Gastroesophageal sphincter (tissue), 4 donors: ENCODE results near the gene GABRB2. TPM values are rescaled to one million over a fixed set of nuclear protein-coding genes. Genes with fewer than 3 reads are reported as not detected.

Source experiments
- ATAC-seq: fragments of 150-250 bp; one replicate; pipeline ENCODE4 v1.9.1; 2016; ENCODE audit warnings: mild to moderate bottlenecking, moderate library complexity
- H3K27ac ChIP-seq, 4 donors: fragments of 200-600 bp; sonication (generic) in 3 of 4; 1 replicate in 3 of 4; 2 replicates in 1 of 4; pipeline ENCODE4 v1.5.1; 2016 to 2019
- H3K27me3 ChIP-seq: fragments of 200-600 bp; sonication (generic); one replicate; pipeline ENCODE4 v1.5.1; 2019
- H3K36me3 ChIP-seq, 2 donors: fragments of 200-600 bp; sonication (generic); one replicate each; pipeline ENCODE4 v1.5.1; 2019; ENCODE audit warnings: control low read depth in 1 of 2
- H3K4me1 ChIP-seq, 3 donors: fragments of 200-600 bp; sonication (generic); 1 replicate in 2 of 3; 2 replicates in 1 of 3; pipeline ENCODE4 v1.5.1; 2016 to 2019; ENCODE audit warnings: control low read depth in 2 of 3
- H3K4me3 ChIP-seq, 2 donors: fragments of 200-600 bp; sonication (generic); one replicate each; pipeline ENCODE4 v1.5.1; 2019; ENCODE audit warnings: mild to moderate bottlenecking in 1 of 2, moderate library complexity in 1 of 2
- H3K9me3 ChIP-seq, 3 donors: fragments of 200-600 bp; sonication (generic); one replicate each; pipeline ENCODE4 v1.5.1; 2017 to 2019; ENCODE audit warnings: control low read depth in 2 of 3
- CTCF ChIP-seq, 4 experiments: fragments of 200-600 bp in 2 of 4; fragments of 450-650 bp in 2 of 4; sonication (generic) in 1 of 4; IDR thresholded peaks; one replicate each; pipeline ENCODE4 v1.5.1; 2017 to 2019; ENCODE audit warnings: antibody characterized with exemption in 4 of 4, mild to moderate bottlenecking in 2 of 4, moderate library complexity in 2 of 4
- EP300 ChIP-seq: sonication (generic); formaldehyde crosslinking; IDR thresholded peaks from one replicate; pipeline ENCODE4 v1.6.1; 2017; ENCODE audit warnings: antibody characterized with exemption, mild to moderate bottlenecking
- POLR2A ChIP-seq, 2 donors: fragments of 450-650 bp; IDR thresholded peaks; one replicate each; pipeline ENCODE4 v1.6.1; 2017; ENCODE audit warnings: antibody characterized with exemption in 2 of 2, mild to moderate bottlenecking in 2 of 2, moderate library complexity in 1 of 2
- POLR2AphosphoS5 ChIP-seq: sonication (generic); formaldehyde crosslinking; IDR thresholded peaks from one replicate; pipeline ENCODE4 v1.6.1; 2017; ENCODE audit warnings: antibody characterized with exemption
- WGBS, 2 donors: methylation state at CpG; one replicate each; pipeline ENCODE4 v1.1.5; 2018; ENCODE audit warnings: low coverage in 1 of 2; 5-methylcytosine and 5-hydroxymethylcytosine counted together
- total RNA-seq, 4 donors: library from RNA; depleted of rRNA; stranded (reverse); fragments of >200 nt; gene quantifications; one replicate each; pipeline ENCODE4 v1.1.0, GENCODE V29; 2016

The GABRB2 gene
- total RNA-seq, 4 donors from 2014 or later = 1.0 to 17.3 (median 1.1) TPM

GRCh38 chr5:161403996-161404395 is 142.5 kb downstream of the GABRB2 start:
- H3K36me3 ChIP-seq = no peaks in the 10 kb centered on the region
- no peak for TF ChIP-seq EP300
- TF ChIP-seq CTCF (IDR thresholded peaks at IDR 0.05) = no peak
- no peak for TF ChIP-seq POLR2AphosphoS5
- TF ChIP-seq POLR2A (IDR thresholded peaks at IDR 0.05) = no peak
- no peak overlapping the region for H3K4me3 ChIP-seq
- H3K27me3 ChIP-seq = no peaks in the 10 kb centered on the region
- ATAC-seq = no peak
- WGBS, 2 donors = 47 to 63% methylated on average over 1 of the region's 1 CpG
- no peaks in the 10 kb centered on the region for H3K9me3 ChIP-seq
- no peaks in the 10 kb centered on the region for H3K4me1 ChIP-seq
- no peak overlapping the region for H3K27ac ChIP-seq

GRCh38 chr5:161403121-161403520 is 143.4 kb downstream of the GABRB2 start:
- no peaks in the 10 kb centered on the region for H3K36me3 ChIP-seq
- WGBS, 2 donors = 80% methylated on average over 1 of the region's 2 CpGs
- H3K9me3 ChIP-seq = no peaks in the 10 kb centered on the region
- H3K4me1 ChIP-seq = no peaks in the 10 kb centered on the region
- TF ChIP-seq CTCF (IDR thresholded peaks at IDR 0.05) (no peak), POLR2A (IDR thresholded peaks at IDR 0.05) (no peak), EP300 (no peak), POLR2AphosphoS5 (no peak)
- no peak for ATAC-seq
- no peak overlapping the region for H3K4me3 ChIP-seq
- H3K27ac ChIP-seq = no peak overlapping the region
- H3K27me3 ChIP-seq = no peaks in the 10 kb centered on the region

GRCh38 chr5:161400583-161400982 is 145.9 kb downstream of the GABRB2 start:
- Histone ChIP-seq H3K36me3 (no peaks in the 10 kb centered on the region), H3K9me3 (no peaks in the 10 kb centered on the region), H3K4me1 (no peaks in the 10 kb centered on the region), H3K27me3 (no peaks in the 10 kb centered on the region), H3K27ac (no peak overlapping the region), H3K4me3 (no peak overlapping the region)
- no peak for TF ChIP-seq POLR2AphosphoS5
- TF ChIP-seq CTCF (IDR thresholded peaks at IDR 0.05) = no peak
- no peak for TF ChIP-seq EP300
- no peak for TF ChIP-seq POLR2A (IDR thresholded peaks at IDR 0.05)
- 63 to 74% methylated on average over 4 of the region's 4 CpGs for WGBS, 2 donors
- no peak for ATAC-seq

GRCh38 chr5:161399996-161400562 is 146.4 kb downstream of the GABRB2 start:
- WGBS, 2 donors = 55 to 77% methylated on average over 6 of the region's 6 CpGs
- Histone ChIP-seq H3K4me3 (no peak overlapping the region), H3K4me1 (no peaks in the 10 kb centered on the region), H3K27ac (no peak overlapping the region), H3K27me3 (no peaks in the 10 kb centered on the region), H3K36me3 (no peaks in the 10 kb centered on the region), H3K9me3 (no peaks in the 10 kb centered on the region)
- ATAC-seq = no peak
- TF ChIP-seq CTCF (IDR thresholded peaks at IDR 0.05) (no peak), EP300 (no peak), POLR2AphosphoS5 (no peak), POLR2A (IDR thresholded peaks at IDR 0.05) (no peak)

- Histone ChIP-seq H3K36me3 (no peaks in the 10 kb centered on the region), H3K4me3 (no peak overlapping the region), H3K27ac (no peak overlapping the region), H3K9me3 (no peaks in the 10 kb centered on the region), H3K4me1 (no peaks in the 10 kb centered on the region), H3K27me3 (no peaks in the 10 kb centered on the region)
- 66 to 69% methylated on average over 4 of the region's 4 CpGs for WGBS, 2 donors
- no peak for TF ChIP-seq EP300
- no peak for ATAC-seq
Measured at GRCh38 chr5:161397448-161397847, 149.1 kb downstream of the GABRB2 start.
